GM18907 (cell line): ENCODE measurements around the gene HDHD2.

Experiments
- ATAC-seq: cut with Tn5 transposase; IDR thresholded peaks from one replicate; pipeline ENCODE4 v1.9.1; 2021; ENCODE audit warnings: mild to moderate bottlenecking, moderate library complexity; ENCODE audit not compliant: unreplicated experiment

HDHD2 gene

GRCh38 chr18:47149457-47150028, 757 bp downstream of the HDHD2 start:
- no peak for ATAC-seq

- ATAC-seq = no peak
Observed at GRCh38 chr18:47146206-47146605, 4.1 kb downstream of the HDHD2 start.

- no peak for ATAC-seq
Observed at GRCh38 chr18:47143899-47144485, 6.3 kb downstream of the HDHD2 start.

- no peak for ATAC-seq
Observed at GRCh38 chr18:47143153-47143552, 7.1 kb downstream of the HDHD2 start.

- no peak for ATAC-seq
Observed at GRCh38 chr18:47141289-47141688, 9.0 kb downstream of the HDHD2 start.

GRCh38 chr18:47121146-47121545, 29.2 kb downstream of the HDHD2 start:
- no peak for ATAC-seq

- peak; percentile 97 for ATAC-seq
Observed at GRCh38 chr18:47120428-47120827, 29.9 kb downstream of the HDHD2 start.

- ATAC-seq = no peak
Observed at GRCh38 chr18:47118981-47119380, 31.3 kb downstream of the HDHD2 start.

GRCh38 chr18:47115205-47115604, 35.1 kb downstream of the HDHD2 start:
- ATAC-seq = no peak

- no peak for ATAC-seq
Observed at GRCh38 chr18:47113796-47114540, 36.3 kb downstream of the HDHD2 start.

- ATAC-seq = no peak
Observed at GRCh38 chr18:47110492-47111274, 39.6 kb downstream of the HDHD2 start.

GRCh38 chr18:47109720-47110119, 40.6 kb downstream of the HDHD2 start:
- ATAC-seq = no peak

GRCh38 chr18:47108998-47109405, 41.3 kb downstream of the HDHD2 start:
- ATAC-seq = no peak

GRCh38 chr18:47108373-47108772, 41.9 kb downstream of the HDHD2 start:
- no peak for ATAC-seq

- peak; percentile 54 for ATAC-seq
Observed at GRCh38 chr18:47100212-47100831, 50.0 kb downstream of the HDHD2 start.

GRCh38 chr18:47095810-47096209, 54.5 kb downstream of the HDHD2 start:
- no peak for ATAC-seq

- ATAC-seq = no peak
Observed at GRCh38 chr18:47087676-47088075, 62.6 kb downstream of the HDHD2 start.

GRCh38 chr18:47081578-47081977, 68.7 kb downstream of the HDHD2 start:
- ATAC-seq = no peak

- no peak for ATAC-seq
Observed at GRCh38 chr18:47080872-47081271, 69.4 kb downstream of the HDHD2 start.

GRCh38 chr18:47077111-47077510, 73.2 kb downstream of the HDHD2 start:
- no peak for ATAC-seq
